SK-N-SH treated with all-trans-retinoic acid at 6 μM for 48 hours (cell line): ENCODE results near the gene RBP5.

ENCODE experiments used
- ATAC-seq: fragments of 200-7000 bp; cut with Tn5 transposase; 3 replicates; pipeline ENCODE4 v1.9.1; 2020; ENCODE audit warnings: mild to moderate bottlenecking, moderate library complexity
- ARNTL ChIP-seq: fragments of 450-650 bp; formaldehyde crosslinking; IDR thresholded peaks from 2 replicates; pipeline ENCODE4 v1.5.0; 2020; ENCODE audit warnings: low read depth, mild to moderate bottlenecking, moderate library complexity, borderline replicate concordance
- BACH2 ChIP-seq: fragments of 250-450 bp; sonication (Bioruptor Pico); IDR thresholded peaks from 2 replicates; pipeline ENCODE4 v1.9.0; 2021; ENCODE audit warnings: mild to moderate bottlenecking, borderline replicate concordance
- CREB5 ChIP-seq: fragments of 250-450 bp; sonication (Bioruptor Pico); IDR thresholded peaks from 2 replicates; pipeline ENCODE4 v1.5.1; 2020; ENCODE audit warnings: low read depth, mild to moderate bottlenecking, moderate library complexity
- CSDC2 ChIP-seq: fragments of 250-450 bp; sonication (Bioruptor Pico); IDR thresholded peaks from 2 replicates; pipeline ENCODE4 v1.5.0; 2020; ENCODE audit warnings: mild to moderate bottlenecking, moderate library complexity
- ESRRG ChIP-seq: fragments of 250-450 bp; sonication (Bioruptor Pico); IDR thresholded peaks from 2 replicates; pipeline ENCODE4 v1.6.1; 2021; ENCODE audit warnings: mild to moderate bottlenecking
- GLIS3 ChIP-seq: fragments of 250-450 bp; sonication (Bioruptor Pico); IDR thresholded peaks from 2 replicates; pipeline ENCODE4 v1.5.0; 2020; ENCODE audit warnings: mild to moderate bottlenecking, moderate library complexity
- ISL1 ChIP-seq: fragments of 250-450 bp; sonication (Bioruptor Pico); IDR thresholded peaks from 2 replicates; pipeline ENCODE4 v2.1.2; 2022; ENCODE audit warnings: mild to moderate bottlenecking, moderate library complexity
- OSR1 ChIP-seq: fragments of 250-450 bp; sonication (Bioruptor Pico); IDR thresholded peaks from 2 replicates; pipeline ENCODE4 v1.8.0; 2022; ENCODE audit warnings: moderate library complexity, mild to moderate bottlenecking, inconsistent platforms
- PPARA ChIP-seq: fragments of 250-450 bp; sonication (Bioruptor Pico); IDR thresholded peaks from 2 replicates; pipeline ENCODE4 v1.5.0; 2020; ENCODE audit warnings: mild to moderate bottlenecking, borderline replicate concordance
- RARB ChIP-seq: fragments of 250-450 bp; sonication (Bioruptor Pico); IDR thresholded peaks from 2 replicates; pipeline ENCODE4 v1.8.0; 2021; ENCODE audit warnings: mild to moderate bottlenecking, moderate library complexity
- TCF4 ChIP-seq: fragments of 250-450 bp; sonication (Bioruptor Pico); IDR thresholded peaks from 2 replicates; pipeline ENCODE4 v1.8.0; 2021; ENCODE audit warnings: mild to moderate bottlenecking, moderate library complexity, borderline replicate concordance
- TOX ChIP-seq: fragments of 250-450 bp; sonication (Bioruptor Pico); IDR thresholded peaks from 2 replicates; pipeline ENCODE4 v1.8.0; 2021; ENCODE audit warnings: mild to moderate bottlenecking, moderate library complexity, borderline replicate concordance
- ZC3H10 ChIP-seq: fragments of 250-450 bp; sonication (Bioruptor Pico); IDR thresholded peaks from 2 replicates; pipeline ENCODE4 v1.5.1; 2021; ENCODE audit warnings: mild to moderate bottlenecking, moderate library complexity
- ZFP3 ChIP-seq: fragments of 250-450 bp; sonication (Bioruptor Pico); IDR thresholded peaks from 2 replicates; pipeline ENCODE4 v1.5.0; 2020; ENCODE audit warnings: mild to moderate bottlenecking, moderate library complexity
- ZFP30 ChIP-seq: fragments of 450-650 bp; formaldehyde crosslinking; IDR thresholded peaks from 2 replicates; pipeline ENCODE4 v1.5.0; 2022; ENCODE audit warnings: mild to moderate bottlenecking, moderate library complexity
- ZNF565 ChIP-seq: fragments of 450-650 bp; formaldehyde crosslinking; conservative IDR thresholded peaks from 2 replicates; pipeline ENCODE4 v1.5.0; 2020; ENCODE audit warnings: low read depth, mild to moderate bottlenecking, moderate library complexity
- ZNF70 ChIP-seq: fragments of 450-650 bp; formaldehyde crosslinking; IDR thresholded peaks from 2 replicates; pipeline ENCODE4 v1.5.0; 2020; ENCODE audit warnings: mild to moderate bottlenecking, moderate library complexity
- ZNF8 ChIP-seq: fragments of 450-650 bp; formaldehyde crosslinking; IDR thresholded peaks from 2 replicates; pipeline ENCODE4 v1.5.0; 2020; ENCODE audit warnings: mild to moderate bottlenecking, moderate library complexity
- TF ChIP-seq, protein P1 (sequence below): fragments of 250-450 bp; sonication (Bioruptor Pico); IDR thresholded peaks from 2 replicates; pipeline ENCODE4 v1.5.0; 2020; ENCODE audit warnings: mild to moderate bottlenecking, moderate library complexity
- TF ChIP-seq, protein P2 (sequence below): fragments of 250-450 bp; sonication (Bioruptor Pico); IDR thresholded peaks from 2 replicates; pipeline ENCODE4 v1.5.1; 2021; ENCODE audit warnings: mild to moderate bottlenecking, moderate library complexity
- TF ChIP-seq, protein P3 (sequence below): fragments of 250-450 bp; sonication (Bioruptor Pico); IDR thresholded peaks from 2 replicates; pipeline ENCODE4 v1.8.0; 2021; ENCODE audit warnings: low read depth, mild to moderate bottlenecking, moderate library complexity, borderline replicate concordance

Gene RBP5

GRCh38 chr12:7154042-7154441 lies 25.4 kb upstream of the RBP5 start:
- no peak for TF ChIP-seq GLIS3 (CRISPR knock-in tag)
- TF ChIP-seq OSR1 (CRISPR knock-in tag) = no peak
- TF ChIP-seq PPARA = no peak
- no peak for TF ChIP-seq TCF4 (CRISPR knock-in tag)
- TF ChIP-seq BACH2 = no peak
- no peak for TF ChIP-seq RARB (CRISPR knock-in tag)
- no peak for TF ChIP-seq TOX
- TF ChIP-seq, protein P1, sequence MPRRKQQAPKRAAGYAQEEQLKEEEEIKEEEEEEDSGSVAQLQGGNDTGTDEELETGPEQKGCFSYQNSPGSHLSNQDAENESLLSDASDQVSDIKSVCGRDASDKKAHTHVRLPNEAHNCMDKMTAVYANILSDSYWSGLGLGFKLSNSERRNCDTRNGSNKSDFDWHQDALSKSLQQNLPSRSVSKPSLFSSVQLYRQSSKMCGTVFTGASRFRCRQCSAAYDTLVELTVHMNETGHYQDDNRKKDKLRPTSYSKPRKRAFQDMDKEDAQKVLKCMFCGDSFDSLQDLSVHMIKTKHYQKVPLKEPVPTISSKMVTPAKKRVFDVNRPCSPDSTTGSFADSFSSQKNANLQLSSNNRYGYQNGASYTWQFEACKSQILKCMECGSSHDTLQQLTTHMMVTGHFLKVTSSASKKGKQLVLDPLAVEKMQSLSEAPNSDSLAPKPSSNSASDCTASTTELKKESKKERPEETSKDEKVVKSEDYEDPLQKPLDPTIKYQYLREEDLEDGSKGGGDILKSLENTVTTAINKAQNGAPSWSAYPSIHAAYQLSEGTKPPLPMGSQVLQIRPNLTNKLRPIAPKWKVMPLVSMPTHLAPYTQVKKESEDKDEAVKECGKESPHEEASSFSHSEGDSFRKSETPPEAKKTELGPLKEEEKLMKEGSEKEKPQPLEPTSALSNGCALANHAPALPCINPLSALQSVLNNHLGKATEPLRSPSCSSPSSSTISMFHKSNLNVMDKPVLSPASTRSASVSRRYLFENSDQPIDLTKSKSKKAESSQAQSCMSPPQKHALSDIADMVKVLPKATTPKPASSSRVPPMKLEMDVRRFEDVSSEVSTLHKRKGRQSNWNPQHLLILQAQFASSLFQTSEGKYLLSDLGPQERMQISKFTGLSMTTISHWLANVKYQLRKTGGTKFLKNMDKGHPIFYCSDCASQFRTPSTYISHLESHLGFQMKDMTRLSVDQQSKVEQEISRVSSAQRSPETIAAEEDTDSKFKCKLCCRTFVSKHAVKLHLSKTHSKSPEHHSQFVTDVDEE = no peak
- TF ChIP-seq CSDC2 (CRISPR knock-in tag) = no peak
- no peak for TF ChIP-seq ZC3H10 (CRISPR knock-in tag)
- TF ChIP-seq, protein P2, sequence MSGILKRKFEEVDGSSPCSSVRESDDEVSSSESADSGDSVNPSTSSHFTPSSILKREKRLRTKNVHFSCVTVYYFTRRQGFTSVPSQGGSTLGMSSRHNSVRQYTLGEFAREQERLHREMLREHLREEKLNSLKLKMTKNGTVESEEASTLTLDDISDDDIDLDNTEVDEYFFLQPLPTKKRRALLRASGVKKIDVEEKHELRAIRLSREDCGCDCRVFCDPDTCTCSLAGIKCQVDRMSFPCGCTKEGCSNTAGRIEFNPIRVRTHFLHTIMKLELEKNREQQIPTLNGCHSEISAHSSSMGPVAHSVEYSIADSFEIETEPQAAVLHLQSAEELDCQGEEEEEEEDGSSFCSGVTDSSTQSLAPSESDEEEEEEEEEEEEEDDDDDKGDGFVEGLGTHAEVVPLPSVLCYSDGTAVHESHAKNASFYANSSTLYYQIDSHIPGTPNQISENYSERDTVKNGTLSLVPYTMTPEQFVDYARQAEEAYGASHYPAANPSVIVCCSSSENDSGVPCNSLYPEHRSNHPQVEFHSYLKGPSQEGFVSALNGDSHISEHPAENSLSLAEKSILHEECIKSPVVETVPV (CRISPR knock-in tag) = no peak
- TF ChIP-seq, all 23 proteins: peak for 0
- ATAC-seq = no peak

- TF ChIP-seq ZNF565 (CRISPR knock-in tag) = no peak
- no peak for TF ChIP-seq ISL1 (CRISPR knock-in tag)
- TF ChIP-seq, protein P2 (CRISPR knock-in tag) = no peak
- no peak for TF ChIP-seq ESRRG
- TF ChIP-seq ZNF70 (CRISPR knock-in tag) = no peak
- no peak for TF ChIP-seq ARNTL
- no peak for TF ChIP-seq ZNF8
- TF ChIP-seq, all 23 proteins: peak for 0
- ATAC-seq = no peak
Observed at GRCh38 chr12:7152818-7153217, 24.1 kb upstream of the RBP5 start.

DNA sequence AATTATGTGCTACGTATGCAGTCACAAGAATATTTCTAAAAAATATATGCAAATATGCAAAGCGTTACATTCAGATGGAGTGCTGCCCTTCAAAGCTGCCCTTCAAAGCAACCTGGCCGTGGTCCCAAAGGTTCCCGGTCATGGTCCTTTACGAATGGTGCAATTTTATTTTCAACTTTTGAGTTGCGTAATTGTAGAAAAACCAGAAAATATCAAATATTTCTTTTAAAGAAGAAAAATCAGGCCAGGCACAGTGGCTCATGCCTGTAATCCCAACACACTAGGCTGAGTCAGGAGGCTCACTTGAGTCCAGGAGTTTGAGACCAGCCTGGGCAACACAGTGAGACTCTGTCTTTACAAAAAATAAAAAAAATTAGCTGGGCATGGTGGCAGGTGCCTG lies 22.8 kb upstream of the RBP5 start:
- TF ChIP-seq, protein P2 (CRISPR knock-in tag) = no peak
- TF ChIP-seq, protein P1 = no peak
- TF ChIP-seq RARB (CRISPR knock-in tag) (no peak), PPARA (no peak)
- no peak for ATAC-seq

DNA sequence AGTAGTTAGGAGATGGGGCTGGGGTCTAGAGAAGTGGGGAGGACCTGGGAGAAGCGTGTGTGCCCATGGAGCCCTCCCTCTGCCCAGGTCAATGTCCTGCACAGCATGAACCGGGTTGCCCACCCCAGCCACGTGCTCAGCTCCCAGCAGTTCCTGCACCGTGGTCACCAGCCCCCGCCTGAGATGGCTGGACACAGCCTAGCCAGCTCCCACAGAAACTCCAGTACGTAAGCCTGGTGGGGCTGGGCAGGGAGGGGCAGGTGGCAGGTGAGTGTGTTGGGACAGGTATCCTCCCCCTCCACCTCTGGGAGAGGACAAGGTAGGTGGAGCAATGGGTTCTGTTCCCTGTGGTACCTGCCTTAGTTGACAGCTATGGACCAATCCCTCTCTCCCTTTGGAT lies 22.2 kb upstream of the RBP5 start:
- TF ChIP-seq ESRRG = no peak
- TF ChIP-seq, protein P2 (CRISPR knock-in tag) = no peak
- TF ChIP-seq CSDC2 (CRISPR knock-in tag) = no peak
- TF ChIP-seq ZFP30 (CRISPR knock-in tag) = no peak
- TF ChIP-seq OSR1 (CRISPR knock-in tag) = no peak
- no peak for TF ChIP-seq PPARA
- no peak for TF ChIP-seq ZNF70 (CRISPR knock-in tag)
- no peak for TF ChIP-seq ZC3H10 (CRISPR knock-in tag)
- no peak for TF ChIP-seq GLIS3 (CRISPR knock-in tag)
- no peak for TF ChIP-seq TCF4 (CRISPR knock-in tag)
- no peak for TF ChIP-seq CREB5 (CRISPR knock-in tag)
- no peak for TF ChIP-seq ZFP3 (CRISPR knock-in tag)
- TF ChIP-seq TOX = no peak
- no peak for TF ChIP-seq ARNTL
- no peak for TF ChIP-seq ZNF565 (CRISPR knock-in tag)
- no peak for TF ChIP-seq ZNF8
- TF ChIP-seq, protein P3, sequence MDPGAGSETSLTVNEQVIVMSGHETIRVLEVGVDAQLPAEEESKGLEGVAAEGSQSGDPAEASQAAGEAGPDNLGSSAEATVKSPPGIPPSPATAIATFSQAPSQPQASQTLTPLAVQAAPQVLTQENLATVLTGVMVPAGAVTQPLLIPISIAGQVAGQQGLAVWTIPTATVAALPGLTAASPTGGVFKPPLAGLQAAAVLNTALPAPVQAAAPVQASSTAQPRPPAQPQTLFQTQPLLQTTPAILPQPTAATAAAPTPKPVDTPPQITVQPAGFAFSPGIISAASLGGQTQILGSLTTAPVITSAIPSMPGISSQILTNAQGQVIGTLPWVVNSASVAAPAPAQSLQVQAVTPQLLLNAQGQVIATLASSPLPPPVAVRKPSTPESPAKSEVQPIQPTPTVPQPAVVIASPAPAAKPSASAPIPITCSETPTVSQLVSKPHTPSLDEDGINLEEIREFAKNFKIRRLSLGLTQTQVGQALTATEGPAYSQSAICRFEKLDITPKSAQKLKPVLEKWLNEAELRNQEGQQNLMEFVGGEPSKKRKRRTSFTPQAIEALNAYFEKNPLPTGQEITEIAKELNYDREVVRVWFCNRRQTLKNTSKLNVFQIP = no peak
- no peak for ATAC-seq
